Measurements from ENCODE around the gene FAM13C.

GRCh38 chr10:59285848-59286247 lies 76.5 kb downstream of the FAM13C start:
- TF ChIP-seq POLR2A (IDR thresholded peaks at IDR 0.05; ENCODE audit: low read depth, low read length) (no peak), POLR2AphosphoS5 (IDR thresholded peaks at IDR 0.05; ENCODE audit: low read depth, low read length) (no peak)
